Left forelimb (tissue), 1 donor: ENCODE data around the gene PREB.
"Not testable (repeated sequence)": the region's sequence is repeated elsewhere in the genome, so short reads cannot be mapped to it uniquely, and the experiment has no call there.

ENCODE experiments used
- DNase-seq: peaks from one replicate; pipeline ENCODE4 v3.0.0-alpha.2; 2018; ENCODE audit warnings: low spot score

PREB gene

GRCh38 chr2:27133905-27134780 is at the start of gene PREB:
Gene PREB, minus strand, starts transcription at chr2:27134636. Its CDS starts 215 bp downstream, at chr2:27134421.
- DNase-seq, result peak; percentile 98

DNA sequence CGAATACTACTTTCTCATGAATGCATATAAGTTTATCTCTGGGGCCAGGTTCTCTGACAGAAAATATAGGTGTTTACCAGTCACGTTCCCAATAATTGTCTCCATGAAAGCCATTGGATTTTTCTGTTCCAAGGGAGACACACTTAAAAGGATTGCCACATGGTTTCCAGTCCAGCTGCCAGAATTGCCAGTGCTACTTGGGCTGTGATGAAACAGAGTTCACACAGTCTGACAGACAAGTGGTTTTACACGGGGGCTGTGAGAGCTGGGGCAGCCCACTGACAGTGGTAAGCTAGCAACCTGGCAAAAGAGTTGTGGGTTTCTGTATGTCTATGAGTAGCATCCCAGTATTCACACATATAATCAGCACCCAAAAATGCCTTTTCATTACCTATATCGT is 49.7 kb upstream of the PREB start:
- no peak for DNase-seq

GRCh38 chr2:27182346-27182745 is 47.9 kb upstream of the PREB start:
- DNase-seq, result no peak

- no peak for DNase-seq
Measured at GRCh38 chr2:27179344-27180000, 45.0 kb upstream of the PREB start.

- no peak for DNase-seq
Measured at GRCh38 chr2:27178469-27178868, 44.0 kb upstream of the PREB start.

DNA sequence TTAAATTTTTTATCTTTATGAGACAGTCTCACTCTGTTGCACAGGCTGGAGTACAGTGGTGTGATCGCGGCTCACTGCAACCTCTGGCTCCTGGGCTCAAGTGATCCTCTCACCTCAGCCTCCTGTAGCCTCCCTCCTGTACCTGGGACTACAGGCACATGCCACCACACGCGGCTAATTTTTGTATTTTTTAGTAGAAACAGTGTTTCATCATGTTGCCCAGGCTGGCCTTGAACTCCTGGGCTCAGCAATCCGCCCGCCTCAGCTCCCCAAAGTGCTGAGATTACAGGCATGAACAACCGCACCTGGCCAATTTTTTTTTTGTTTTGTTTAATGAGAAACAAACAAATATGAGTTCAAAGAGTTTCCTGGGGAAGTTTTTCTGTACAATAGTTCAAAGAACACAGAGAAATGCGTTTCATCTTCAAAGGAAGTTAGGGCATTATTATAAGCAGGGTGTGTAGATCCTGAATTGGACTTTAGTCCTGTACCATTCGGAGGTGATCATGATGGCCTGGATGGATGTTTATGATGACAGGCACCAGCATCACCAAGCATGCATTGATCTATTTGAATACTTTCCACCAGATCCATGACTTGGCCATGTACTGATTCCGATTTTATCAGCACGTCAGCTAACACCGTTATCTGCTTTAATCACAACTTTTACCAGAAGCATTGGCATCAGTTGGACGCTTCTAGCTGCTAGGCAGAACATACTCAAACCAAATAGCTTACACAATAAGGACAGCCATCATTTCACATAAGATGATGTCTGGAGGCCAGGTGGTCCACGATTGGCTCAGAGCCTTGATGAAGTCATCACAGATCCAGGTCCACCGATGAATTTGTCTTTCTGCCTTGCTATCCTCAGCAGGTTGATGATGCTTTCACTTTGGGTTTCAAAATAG is 43.3 kb upstream of the PREB start:
- DNase-seq, result no peak

DNA sequence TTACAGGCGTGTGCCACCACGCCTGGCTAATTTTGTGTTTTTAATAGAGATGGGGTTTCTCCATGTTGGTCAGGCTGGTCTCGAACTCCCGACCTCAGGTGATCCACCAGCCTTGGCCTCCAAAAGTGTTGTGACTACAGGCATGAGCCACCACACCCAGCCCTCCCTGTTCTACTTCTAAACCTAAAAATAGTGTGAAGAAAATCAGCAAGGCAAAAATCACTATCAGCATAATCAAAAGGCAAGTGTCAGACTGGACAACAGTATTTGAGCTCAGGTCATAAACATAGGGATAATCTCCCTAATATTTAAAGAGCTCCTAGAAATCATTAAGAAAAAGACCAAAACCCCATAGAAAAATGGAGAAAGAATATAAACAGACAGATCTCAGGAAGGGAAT is 41.3 kb upstream of the PREB start:
- DNase-seq, result not testable (repeated sequence)

GRCh38 chr2:27175330-27175729 is 40.9 kb upstream of the PREB start:
- no peak for DNase-seq

- no peak for DNase-seq
Measured at GRCh38 chr2:27174638-27175037, 40.2 kb upstream of the PREB start.

DNA sequence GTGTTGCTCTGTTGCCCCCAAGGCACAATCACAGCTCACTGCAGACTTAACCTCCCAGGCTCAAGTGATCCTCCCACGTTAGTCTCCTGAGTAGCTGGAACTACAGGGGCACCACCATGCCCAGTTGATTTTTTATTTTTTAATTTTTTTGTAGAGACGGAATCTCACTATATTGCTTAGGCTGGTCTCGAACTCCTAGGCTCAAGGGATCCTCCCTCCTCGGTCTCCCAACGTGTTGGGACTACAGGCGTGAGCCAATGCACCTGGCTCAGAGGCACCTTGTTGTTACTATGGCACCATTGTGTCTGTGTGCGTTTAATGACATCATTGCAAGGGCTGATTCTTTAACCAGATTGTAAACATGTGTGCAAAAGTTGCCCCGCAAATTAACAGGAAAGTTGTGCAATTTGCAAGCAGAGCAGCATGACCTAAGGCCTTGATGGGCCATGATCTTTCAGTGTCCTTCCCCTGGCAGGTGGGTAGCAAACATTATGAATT is 37.0 kb upstream of the PREB start:
- no peak for DNase-seq

- DNase-seq, result no peak
Measured at GRCh38 chr2:27170581-27171337, 36.3 kb upstream of the PREB start.

GRCh38 chr2:27164960-27165763 is 30.7 kb upstream of the PREB start:
- DNase-seq, result no peak

- no peak for DNase-seq
Measured at GRCh38 chr2:27162151-27163121, 28.0 kb upstream of the PREB start.

DNA sequence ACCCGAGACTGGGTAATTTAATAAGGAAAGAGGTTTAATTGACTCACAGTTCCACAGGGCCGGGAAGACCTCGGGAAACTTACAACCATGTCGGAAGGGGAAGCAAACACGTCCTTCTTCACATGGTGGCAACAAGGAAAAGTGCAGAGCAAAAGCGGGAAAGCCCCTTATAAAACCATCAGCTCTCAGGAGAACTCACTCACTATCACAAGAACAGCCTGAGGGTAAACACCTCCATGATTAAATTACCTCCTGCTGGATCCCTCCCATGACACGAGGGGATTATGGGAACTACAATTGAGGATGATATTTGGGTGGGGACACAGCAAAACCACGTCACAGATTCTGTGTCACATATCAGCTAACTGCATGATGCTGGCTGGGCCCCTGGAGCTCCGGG is 25.8 kb upstream of the PREB start:
- DNase-seq, result no peak

- DNase-seq, result no peak
Measured at GRCh38 chr2:27159271-27159670, 24.8 kb upstream of the PREB start.

- no peak for DNase-seq
Measured at GRCh38 chr2:27158468-27158867, 24.0 kb upstream of the PREB start.

- DNase-seq, result no peak
Measured at GRCh38 chr2:27155069-27155520, 20.7 kb upstream of the PREB start.

DNA sequence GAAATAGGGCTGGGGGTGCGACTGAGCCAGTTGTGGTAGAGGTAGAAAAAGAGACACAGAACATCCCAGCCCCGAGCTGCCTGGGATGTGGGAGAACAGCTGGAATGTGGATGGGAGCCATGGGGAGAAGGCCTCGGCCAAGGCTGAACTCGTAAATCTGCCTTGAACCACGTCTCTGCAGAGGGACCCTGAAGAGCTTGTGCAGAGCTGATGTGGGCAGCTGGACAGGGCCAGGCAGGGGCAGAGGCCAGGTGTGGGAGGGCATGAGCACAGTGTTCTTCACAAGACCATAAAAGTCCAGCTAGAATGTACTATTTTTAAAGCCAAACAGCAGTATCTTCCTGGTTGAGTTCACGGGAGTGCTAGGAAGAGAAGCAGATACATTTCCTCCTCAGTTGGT is 20.1 kb upstream of the PREB start:
- no peak for DNase-seq

GRCh38 chr2:27152796-27153464 is 18.5 kb upstream of the PREB start:
- DNase-seq, result no peak
